HEK293 (cell line): ENCODE measurements around the gene UBE2J2.
A peak's percentile ranks its signal among the peaks of the same experiment; 100 is the strongest.

Source experiments
- CTCF ChIA-PET: fragments of 350-600 bp; formaldehyde crosslinking; extraction: SDS; loops from one replicate; lab custom pipeline; 2021; ENCODE audit warnings: antibody characterized with exemption; lab: Yijun Ruan, JAX
- POLR2A ChIA-PET: fragments of 300-600 bp; formaldehyde crosslinking; extraction: SDS; loops from one replicate; lab custom pipeline; 2020; ENCODE audit warnings: antibody characterized with exemption, inconsistent platforms; lab: Yijun Ruan, JAX
- H3K27ac ChIP-seq: fragments of 200-500 bp; sonication (Bioruptor generic); 2 replicates; pipeline ENCODE4 v1.5.1; 2014; ENCODE audit warnings: low read depth, low read length, control low read depth, inconsistent platforms; ENCODE audit errors: extremely low read depth
- H3K36me3 ChIP-seq, 2 experiments: fragments of 200-500 bp in 1 of 2; sonication (Bioruptor generic) in 1 of 2; 1 replicate in 1 of 2; 2 replicates in 1 of 2; pipeline ENCODE4 v1.5.1; 2014 to 2017; ENCODE audit warnings: inconsistent platforms in 2 of 2, low read length in 2 of 2; ENCODE audit not compliant: control insufficient read depth in 2 of 2, insufficient read depth in 1 of 2
- H3K4me1 ChIP-seq: fragments of 200-500 bp; sonication (Bioruptor generic); 2 replicates; pipeline ENCODE4 v1.5.1; 2014; ENCODE audit warnings: mild to moderate bottlenecking, low read length, inconsistent platforms; ENCODE audit not compliant: control insufficient read depth, insufficient read depth
- H3K4me3 ChIP-seq: 2 replicates; pipeline ENCODE4 v1.5.1; 2011; ENCODE audit warnings: low read depth, mild to moderate bottlenecking, control low read depth, low read length, moderate library complexity
- H3K9me3 ChIP-seq: fragments of 200-500 bp; sonication (Bioruptor generic); 2 replicates; pipeline ENCODE4 v1.5.1; 2014; ENCODE audit warnings: low read depth, low read length, inconsistent platforms; ENCODE audit not compliant: control insufficient read depth, insufficient read depth
- GLI4 ChIP-seq: fragments of 450-650 bp; formaldehyde crosslinking; IDR thresholded peaks from 2 replicates; pipeline ENCODE4 v1.5.1; 2016; ENCODE audit warnings: missing biosample characterization, missing genetic modification characterization
- MEIS1 ChIP-seq: sonication (generic); formaldehyde crosslinking; IDR thresholded peaks from 2 replicates; pipeline ENCODE4 v1.8.1; 2022; ENCODE audit warnings: missing genetic modification reagents, mild to moderate bottlenecking, borderline replicate concordance
- MZF1 ChIP-seq: fragments of 450-650 bp; formaldehyde crosslinking; IDR thresholded peaks from 2 replicates; pipeline ENCODE4 v1.5.1; 2017; ENCODE audit warnings: missing biosample characterization, missing genetic modification characterization, borderline replicate concordance
- WT1 ChIP-seq: fragments of 450-650 bp; formaldehyde crosslinking; IDR thresholded peaks from 2 replicates; pipeline ENCODE4 v1.5.1; 2016; ENCODE audit warnings: missing biosample characterization, missing genetic modification characterization
- ZFP37 ChIP-seq: fragments of 450-650 bp; formaldehyde crosslinking; IDR thresholded peaks from 2 replicates; pipeline ENCODE4 v1.5.1; 2016; ENCODE audit warnings: missing biosample characterization, missing genetic modification characterization
- ZNF157 ChIP-seq: fragments of 450-650 bp; formaldehyde crosslinking; IDR thresholded peaks from 2 replicates; pipeline ENCODE4 v1.5.1; 2016; ENCODE audit warnings: missing biosample characterization, missing genetic modification characterization
- ZNF19 ChIP-seq: fragments of 450-650 bp; formaldehyde crosslinking; IDR thresholded peaks from 2 replicates; pipeline ENCODE4; 2016; ENCODE audit warnings: missing biosample characterization, missing genetic modification characterization, low read depth
- ZNF335 ChIP-seq: fragments of 450-650 bp; formaldehyde crosslinking; conservative IDR thresholded peaks from 2 replicates; pipeline ENCODE4 v1.5.1; 2016; ENCODE audit warnings: missing biosample characterization, missing genetic modification characterization
- ZNF350 ChIP-seq: fragments of 450-650 bp; formaldehyde crosslinking; IDR thresholded peaks from 2 replicates; pipeline ENCODE4 v1.5.0; 2017; ENCODE audit warnings: missing biosample characterization, mild to moderate bottlenecking, missing genetic modification characterization
- ZNF394 ChIP-seq: fragments of 450-650 bp; formaldehyde crosslinking; IDR thresholded peaks from 2 replicates; pipeline ENCODE4 v1.5.1; 2016; ENCODE audit warnings: missing biosample characterization, missing genetic modification characterization, mild to moderate bottlenecking, moderate library complexity, borderline replicate concordance
- ZNF404 ChIP-seq: fragments of 450-650 bp; formaldehyde crosslinking; IDR thresholded peaks from 2 replicates; pipeline ENCODE4 v1.5.1; 2017; ENCODE audit warnings: missing biosample characterization, missing genetic modification characterization
- ZNF670 ChIP-seq: fragments of 450-650 bp; formaldehyde crosslinking; IDR thresholded peaks from 2 replicates; pipeline ENCODE4 v1.5.1; 2016; ENCODE audit warnings: missing biosample characterization, missing genetic modification characterization, low read depth
- ZNF707 ChIP-seq: fragments of 450-650 bp; formaldehyde crosslinking; IDR thresholded peaks from 2 replicates; pipeline ENCODE4 v1.5.1; 2016; ENCODE audit warnings: missing biosample characterization, missing genetic modification characterization
- ZNF776 ChIP-seq: fragments of 450-650 bp; formaldehyde crosslinking; IDR thresholded peaks from 2 replicates; pipeline ENCODE4 v1.5.0; 2017; ENCODE audit warnings: missing biosample characterization, missing genetic modification characterization, borderline replicate concordance
- ZNF837 ChIP-seq: fragments of 450-650 bp; formaldehyde crosslinking; IDR thresholded peaks from 2 replicates; pipeline ENCODE4 v1.5.1; 2016; ENCODE audit warnings: missing biosample characterization, missing genetic modification characterization
- ZSCAN23 ChIP-seq: fragments of 450-650 bp; formaldehyde crosslinking; IDR thresholded peaks from 2 replicates; pipeline ENCODE4 v1.5.1; 2016; ENCODE audit warnings: missing biosample characterization, missing genetic modification characterization
- ZXDB ChIP-seq: fragments of 450-650 bp; formaldehyde crosslinking; IDR thresholded peaks from 2 replicates; pipeline ENCODE4 v1.5.1; 2016; ENCODE audit warnings: missing biosample characterization, missing genetic modification characterization
- TF ChIP-seq, protein P1 (sequence below): fragments of 450-650 bp; formaldehyde crosslinking; IDR thresholded peaks from 2 replicates; pipeline ENCODE4 v1.5.1; 2016; ENCODE audit warnings: missing biosample characterization, missing genetic modification characterization, low read depth
- TF ChIP-seq, protein P2 (sequence below): sonication (generic); formaldehyde crosslinking; IDR thresholded peaks from 2 replicates; pipeline ENCODE4 v1.8.1; 2022; ENCODE audit warnings: mild to moderate bottlenecking, moderate library complexity, missing genetic modification reagents
- TF ChIP-seq, protein P3 (sequence below): fragments of 450-650 bp; IDR thresholded peaks from 2 replicates; pipeline ENCODE4 v1.5.1; 2018; ENCODE audit warnings: missing biosample characterization, mild to moderate bottlenecking, missing genetic modification characterization
- TF ChIP-seq, protein P4 (sequence below): fragments of 450-650 bp; formaldehyde crosslinking; IDR thresholded peaks from 2 replicates; pipeline ENCODE4 v1.5.1; 2016; ENCODE audit warnings: missing biosample characterization, missing genetic modification characterization
- TF ChIP-seq, protein P5 (sequence below): fragments of 450-650 bp; formaldehyde crosslinking; conservative IDR thresholded peaks from 2 replicates; pipeline ENCODE4 v1.5.1; 2016; ENCODE audit warnings: low read depth, missing biosample characterization, missing genetic modification characterization

Gene UBE2J2

DNA sequence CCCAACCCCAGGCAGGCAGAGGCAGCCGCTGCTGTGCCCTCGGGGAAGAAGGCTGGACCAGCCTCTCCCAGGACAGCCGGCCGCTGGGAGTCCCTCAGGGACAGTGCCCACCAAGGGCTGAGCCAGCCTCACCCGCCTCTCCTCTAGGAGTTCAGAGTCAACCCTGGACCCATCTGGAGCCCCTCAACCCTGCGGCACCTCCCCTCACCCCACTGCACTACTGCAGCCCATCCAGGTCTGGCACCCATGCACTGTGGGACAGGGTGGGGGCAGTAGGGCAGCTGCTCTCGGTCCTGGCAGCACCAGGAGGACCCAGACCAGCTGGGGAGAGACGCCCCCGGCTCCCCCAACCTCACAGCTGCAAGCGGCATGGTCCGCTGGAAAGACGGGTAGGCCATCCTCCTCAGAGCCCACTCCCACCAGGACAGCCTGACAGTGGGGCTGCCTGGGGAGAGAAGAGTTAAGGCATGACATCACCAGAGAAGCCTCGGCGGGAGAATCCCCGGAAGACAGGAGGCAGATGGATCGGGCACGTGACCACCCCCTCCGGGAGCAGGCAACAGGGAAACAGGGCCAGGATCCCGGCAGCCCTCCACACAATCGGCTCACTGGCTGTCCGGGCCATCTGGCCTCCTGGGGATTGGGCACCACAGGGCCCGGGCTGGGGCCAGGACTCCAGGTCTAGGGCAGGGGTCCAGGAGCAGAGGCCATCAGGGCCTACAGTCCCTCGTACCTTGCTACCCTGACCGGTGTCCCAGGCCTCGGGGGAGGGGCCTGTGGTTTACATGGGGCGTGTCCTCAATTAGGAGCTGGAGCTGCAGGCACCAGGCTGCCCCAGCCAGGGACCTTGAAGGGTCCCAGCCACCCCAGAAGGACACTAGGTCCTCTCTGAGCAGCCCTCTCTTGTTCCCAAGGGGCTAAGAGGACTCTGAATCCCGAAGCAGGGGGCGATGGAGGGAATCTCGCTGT lies 31.0 kb upstream of the UBE2J2 start:
- POLR2A ChIA-PET, result interaction anchor here (0.6 to 1.4 kb wide), 3 partner anchors 13 to 28 kb away, joined by 3 to 7 read pairs (median 4); no protein-coding TSS in a partner anchor
- CTCF ChIA-PET, result interaction anchor here (0.6 to 0.8 kb wide), 3 partner anchors 15 to 321 kb away, joined by 3 to 4 read pairs (median 3); no protein-coding TSS in a partner anchor
- Histone ChIP-seq H3K4me3 (peak overlapping the region; percentile 27), H3K4me1 (peaks cover 20% of the 10 kb centered on the region), H3K27ac (peak overlapping the region; percentile 82), H3K36me3 (peaks cover 0 to 12% of the 10 kb centered on the region in 2 experiments; a peak in 2 of 3 replicates), H3K9me3 (no peaks in the 10 kb centered on the region)
- TF ChIP-seq ZNF394 (tag by site-specific recombination) (peak; percentile 88), ZNF350 (no peak), MZF1 (no peak), ZNF707 (no peak), ZSCAN23 (tag by site-specific recombination) (0 out of 2 replicates have a peak, but pooled peaks have one; percentile 22), ZFP37 (tag by site-specific recombination) (no peak), ZNF157 (tag by site-specific recombination) (no peak), ZNF670 (tag by site-specific recombination) (no peak), ZNF335 (peak; percentile 96), GLI4 (tag by site-specific recombination) (no peak), ZNF776 (no peak), ZXDB (tag by site-specific recombination) (peak; percentile 91), ZNF404 (tag by site-specific recombination) (no peak), ZNF19 (no peak), WT1 (peak; percentile 30; the same call in 1 of the 2 replicates), ZNF837 (tag by site-specific recombination) (no peak), MEIS1 (CRISPR knock-in tag) (no peak)
- TF ChIP-seq, protein P1, sequence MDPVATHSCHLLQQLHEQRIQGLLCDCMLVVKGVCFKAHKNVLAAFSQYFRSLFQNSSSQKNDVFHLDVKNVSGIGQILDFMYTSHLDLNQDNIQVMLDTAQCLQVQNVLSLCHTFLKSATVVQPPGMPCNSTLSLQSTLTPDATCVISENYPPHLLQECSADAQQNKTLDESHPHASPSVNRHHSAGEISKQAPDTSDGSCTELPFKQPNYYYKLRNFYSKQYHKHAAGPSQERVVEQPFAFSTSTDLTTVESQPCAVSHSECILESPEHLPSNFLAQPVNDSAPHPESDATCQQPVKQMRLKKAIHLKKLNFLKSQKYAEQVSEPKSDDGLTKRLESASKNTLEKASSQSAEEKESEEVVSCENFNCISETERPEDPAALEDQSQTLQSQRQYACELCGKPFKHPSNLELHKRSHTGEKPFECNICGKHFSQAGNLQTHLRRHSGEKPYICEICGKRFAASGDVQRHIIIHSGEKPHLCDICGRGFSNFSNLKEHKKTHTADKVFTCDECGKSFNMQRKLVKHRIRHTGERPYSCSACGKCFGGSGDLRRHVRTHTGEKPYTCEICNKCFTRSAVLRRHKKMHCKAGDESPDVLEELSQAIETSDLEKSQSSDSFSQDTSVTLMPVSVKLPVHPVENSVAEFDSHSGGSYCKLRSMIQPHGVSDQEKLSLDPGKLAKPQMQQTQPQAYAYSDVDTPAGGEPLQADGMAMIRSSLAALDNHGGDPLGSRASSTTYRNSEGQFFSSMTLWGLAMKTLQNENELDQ, result no peak
- TF ChIP-seq, protein P2, sequence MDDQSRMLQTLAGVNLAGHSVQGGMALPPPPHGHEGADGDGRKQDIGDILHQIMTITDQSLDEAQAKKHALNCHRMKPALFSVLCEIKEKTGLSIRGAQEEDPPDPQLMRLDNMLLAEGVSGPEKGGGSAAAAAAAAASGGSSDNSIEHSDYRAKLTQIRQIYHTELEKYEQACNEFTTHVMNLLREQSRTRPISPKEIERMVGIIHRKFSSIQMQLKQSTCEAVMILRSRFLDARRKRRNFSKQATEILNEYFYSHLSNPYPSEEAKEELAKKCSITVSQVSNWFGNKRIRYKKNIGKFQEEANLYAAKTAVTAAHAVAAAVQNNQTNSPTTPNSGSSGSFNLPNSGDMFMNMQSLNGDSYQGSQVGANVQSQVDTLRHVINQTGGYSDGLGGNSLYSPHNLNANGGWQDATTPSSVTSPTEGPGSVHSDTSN, result no peak
- TF ChIP-seq, protein P3, sequence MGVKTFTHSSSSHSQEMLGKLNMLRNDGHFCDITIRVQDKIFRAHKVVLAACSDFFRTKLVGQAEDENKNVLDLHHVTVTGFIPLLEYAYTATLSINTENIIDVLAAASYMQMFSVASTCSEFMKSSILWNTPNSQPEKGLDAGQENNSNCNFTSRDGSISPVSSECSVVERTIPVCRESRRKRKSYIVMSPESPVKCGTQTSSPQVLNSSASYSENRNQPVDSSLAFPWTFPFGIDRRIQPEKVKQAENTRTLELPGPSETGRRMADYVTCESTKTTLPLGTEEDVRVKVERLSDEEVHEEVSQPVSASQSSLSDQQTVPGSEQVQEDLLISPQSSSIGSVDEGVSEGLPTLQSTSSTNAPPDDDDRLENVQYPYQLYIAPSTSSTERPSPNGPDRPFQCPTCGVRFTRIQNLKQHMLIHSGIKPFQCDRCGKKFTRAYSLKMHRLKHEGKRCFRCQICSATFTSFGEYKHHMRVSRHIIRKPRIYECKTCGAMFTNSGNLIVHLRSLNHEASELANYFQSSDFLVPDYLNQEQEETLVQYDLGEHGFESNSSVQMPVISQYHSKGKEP (tag by site-specific recombination), result no peak
- TF ChIP-seq, protein P4, sequence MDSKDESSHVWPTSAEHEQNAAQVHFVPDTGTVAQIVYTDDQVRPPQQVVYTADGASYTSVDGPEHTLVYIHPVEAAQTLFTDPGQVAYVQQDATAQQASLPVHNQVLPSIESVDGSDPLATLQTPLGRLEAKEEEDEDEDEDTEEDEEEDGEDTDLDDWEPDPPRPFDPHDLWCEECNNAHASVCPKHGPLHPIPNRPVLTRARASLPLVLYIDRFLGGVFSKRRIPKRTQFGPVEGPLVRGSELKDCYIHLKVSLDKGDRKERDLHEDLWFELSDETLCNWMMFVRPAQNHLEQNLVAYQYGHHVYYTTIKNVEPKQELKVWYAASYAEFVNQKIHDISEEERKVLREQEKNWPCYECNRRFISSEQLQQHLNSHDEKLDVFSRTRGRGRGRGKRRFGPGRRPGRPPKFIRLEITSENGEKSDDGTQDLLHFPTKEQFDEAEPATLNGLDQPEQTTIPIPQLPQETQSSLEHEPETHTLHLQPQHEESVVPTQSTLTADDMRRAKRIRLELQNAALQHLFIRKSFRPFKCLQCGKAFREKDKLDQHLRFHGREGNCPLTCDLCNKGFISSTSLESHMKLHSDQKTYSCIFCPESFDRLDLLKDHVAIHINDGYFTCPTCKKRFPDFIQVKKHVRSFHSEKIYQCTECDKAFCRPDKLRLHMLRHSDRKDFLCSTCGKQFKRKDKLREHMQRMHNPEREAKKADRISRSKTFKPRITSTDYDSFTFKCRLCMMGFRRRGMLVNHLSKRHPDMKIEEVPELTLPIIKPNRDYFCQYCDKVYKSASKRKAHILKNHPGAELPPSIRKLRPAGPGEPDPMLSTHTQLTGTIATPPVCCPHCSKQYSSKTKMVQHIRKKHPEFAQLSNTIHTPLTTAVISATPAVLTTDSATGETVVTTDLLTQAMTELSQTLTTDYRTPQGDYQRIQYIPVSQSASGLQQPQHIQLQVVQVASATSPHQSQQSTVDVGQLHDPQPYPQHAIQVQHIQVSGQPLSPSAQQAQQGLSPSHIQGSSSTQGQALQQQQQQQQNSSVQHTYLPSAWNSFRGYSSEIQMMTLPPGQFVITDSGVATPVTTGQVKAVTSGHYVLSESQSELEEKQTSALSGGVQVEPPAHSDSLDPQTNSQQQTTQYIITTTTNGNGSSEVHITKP (tag by site-specific recombination), result peak; percentile 69; the same call in 1 of the 2 replicates
- TF ChIP-seq, protein P5, sequence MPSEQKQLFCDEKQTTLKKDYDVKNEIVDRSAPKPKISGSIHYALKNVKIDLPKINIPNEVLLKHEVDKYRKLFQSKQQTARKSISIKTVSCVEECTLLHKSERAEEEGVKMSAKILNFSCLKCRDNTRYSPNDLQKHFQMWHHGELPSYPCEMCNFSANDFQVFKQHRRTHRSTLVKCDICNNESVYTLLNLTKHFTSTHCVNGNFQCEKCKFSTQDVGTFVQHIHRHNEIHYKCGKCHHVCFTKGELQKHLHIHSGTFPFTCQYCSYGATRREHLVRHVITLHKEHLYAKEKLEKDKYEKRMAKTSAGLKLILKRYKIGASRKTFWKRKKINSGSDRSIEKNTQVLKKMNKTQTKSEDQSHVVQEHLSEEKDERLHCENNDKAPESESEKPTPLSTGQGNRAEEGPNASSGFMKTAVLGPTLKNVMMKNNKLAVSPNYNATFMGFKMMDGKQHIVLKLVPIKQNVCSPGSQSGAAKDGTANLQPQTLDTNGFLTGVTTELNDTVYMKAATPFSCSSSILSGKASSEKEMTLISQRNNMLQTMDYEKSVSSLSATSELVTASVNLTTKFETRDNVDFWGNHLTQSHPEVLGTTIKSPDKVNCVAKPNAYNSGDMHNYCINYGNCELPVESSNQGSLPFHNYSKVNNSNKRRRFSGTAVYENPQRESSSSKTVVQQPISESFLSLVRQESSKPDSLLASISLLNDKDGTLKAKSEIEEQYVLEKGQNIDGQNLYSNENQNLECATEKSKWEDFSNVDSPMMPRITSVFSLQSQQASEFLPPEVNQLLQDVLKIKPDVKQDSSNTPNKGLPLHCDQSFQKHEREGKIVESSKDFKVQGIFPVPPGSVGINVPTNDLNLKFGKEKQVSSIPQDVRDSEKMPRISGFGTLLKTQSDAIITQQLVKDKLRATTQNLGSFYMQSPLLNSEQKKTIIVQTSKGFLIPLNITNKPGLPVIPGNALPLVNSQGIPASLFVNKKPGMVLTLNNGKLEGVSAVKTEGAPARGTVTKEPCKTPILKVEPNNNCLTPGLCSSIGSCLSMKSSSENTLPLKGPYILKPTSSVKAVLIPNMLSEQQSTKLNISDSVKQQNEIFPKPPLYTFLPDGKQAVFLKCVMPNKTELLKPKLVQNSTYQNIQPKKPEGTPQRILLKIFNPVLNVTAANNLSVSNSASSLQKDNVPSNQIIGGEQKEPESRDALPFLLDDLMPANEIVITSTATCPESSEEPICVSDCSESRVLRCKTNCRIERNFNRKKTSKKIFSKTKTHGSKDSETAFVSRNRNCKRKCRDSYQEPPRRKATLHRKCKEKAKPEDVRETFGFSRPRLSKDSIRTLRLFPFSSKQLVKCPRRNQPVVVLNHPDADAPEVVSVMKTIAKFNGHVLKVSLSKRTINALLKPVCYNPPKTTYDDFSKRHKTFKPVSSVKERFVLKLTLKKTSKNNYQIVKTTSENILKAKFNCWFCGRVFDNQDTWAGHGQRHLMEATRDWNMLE (tag by site-specific recombination), result no peak
